Measurements from ENCODE around the gene GM2A. TPM values are rescaled to one million over a fixed set of nuclear protein-coding genes. Genes with fewer than 3 reads are reported as not detected.
A peak's percentile ranks its signal among the peaks of the same experiment; 100 is the strongest.

The GM2A gene
- total and polyA plus RNA-seq, 9 of the 15 experiments (the other 6 are each of a cell fraction or from before 2014, with no cell fraction given) = 5.8 to 36.0 (median 10.0) TPM

- TF ChIP-seq RREB1 (CRISPR knock-in tag; IDR thresholded peaks at IDR 0.05) (no peak), NFRKB (IDR thresholded peaks at IDR 0.05; ENCODE audit: low read depth) (no peak), PHF20 (IDR thresholded peaks at IDR 0.05; ENCODE audit: partially characterized antibody) (no peak), PCBP1 (IDR thresholded peaks at IDR 0.05; ENCODE audit: low read depth, low read length, poor library complexity, severe bottlenecking) (peak; percentile 70), ZNF512 (tag; IDR thresholded peaks at IDR 0.05) (no peak), MAFF (IDR thresholded peaks at IDR 0.05; ENCODE audit: low read length) (no peak), C11orf30 (IDR thresholded peaks at IDR 0.05; ENCODE audit: low read depth) (no peak), KDM2B (CRISPR knock-in tag; IDR thresholded peaks at IDR 0.05) (no peak), GTF2E2 (tag; IDR thresholded peaks at IDR 0.05) (no peak), L3MBTL2 (IDR thresholded peaks at IDR 0.05) (peak; percentile 44; the same call in 1 of the 2 replicates), MLLT1 (IDR thresholded peaks at IDR 0.05) (no peak), NR3C1 (CRISPR knock-in tag; IDR thresholded peaks at IDR 0.05) (no peak), TCF15 (CRISPR knock-in tag; IDR thresholded peaks at IDR 0.05) (no peak), ZBTB43 (CRISPR knock-in tag; IDR thresholded peaks at IDR 0.05) (no peak), ZNF445 (CRISPR knock-in tag; IDR thresholded peaks at IDR 0.05; ENCODE audit: low read depth) (no peak)
Observed at GRCh38 chr5:151223447-151224264, 29.3 kb upstream of the GM2A start, which contains the start of gene CCDC69 (continued).
